ENCODE results near the gene LRFN4.
"Not testable (repeated sequence)": the region's sequence is repeated elsewhere in the genome, so short reads cannot be mapped to it uniquely, and the experiment has no call there.

Gene LRFN4

DNA sequence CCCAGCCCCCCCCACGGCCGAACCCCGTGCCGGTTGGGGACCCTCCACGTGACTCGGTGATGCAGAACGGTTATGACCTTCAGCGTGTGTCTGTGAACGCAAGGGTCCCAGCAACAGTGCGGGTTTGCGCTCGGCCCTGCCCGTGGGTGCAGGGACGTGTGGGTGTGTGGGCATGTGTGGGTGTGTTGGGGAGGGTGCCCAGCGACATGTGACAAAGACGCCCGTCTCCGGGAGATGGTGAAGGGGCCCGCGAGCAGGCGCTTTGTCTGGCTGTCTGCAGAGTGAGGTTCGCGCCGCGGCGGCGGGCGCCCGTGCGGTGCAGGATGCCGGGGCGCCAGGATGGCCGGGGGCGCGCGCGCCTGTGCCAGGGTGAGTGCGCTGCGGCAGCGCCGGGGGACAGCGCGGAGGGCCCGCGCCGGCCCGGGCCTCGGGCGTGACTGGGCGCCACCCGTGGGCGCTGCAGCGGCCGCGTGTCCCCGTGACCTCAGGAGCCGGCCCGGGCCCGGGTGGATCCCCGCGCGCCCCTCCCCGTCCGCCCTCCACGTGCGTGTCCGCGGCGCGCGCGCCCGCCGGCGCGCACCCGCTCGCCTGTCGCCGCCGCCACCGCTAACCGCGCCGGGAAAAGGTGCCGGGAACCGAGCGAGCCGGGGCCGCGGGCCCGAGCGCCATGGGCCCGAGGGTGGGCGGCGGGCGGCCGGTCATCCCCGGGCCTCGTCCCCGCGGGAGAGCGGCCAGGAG, at the start of gene LRFN4:
LRFN4 (plus strand) TSS at position 569 of the 738 bp plus-strand sequence. CDS start 681 bp downstream, outside the sequence.
- DNase-seq (ENCODE audit: low spot score): no peak

DNA sequence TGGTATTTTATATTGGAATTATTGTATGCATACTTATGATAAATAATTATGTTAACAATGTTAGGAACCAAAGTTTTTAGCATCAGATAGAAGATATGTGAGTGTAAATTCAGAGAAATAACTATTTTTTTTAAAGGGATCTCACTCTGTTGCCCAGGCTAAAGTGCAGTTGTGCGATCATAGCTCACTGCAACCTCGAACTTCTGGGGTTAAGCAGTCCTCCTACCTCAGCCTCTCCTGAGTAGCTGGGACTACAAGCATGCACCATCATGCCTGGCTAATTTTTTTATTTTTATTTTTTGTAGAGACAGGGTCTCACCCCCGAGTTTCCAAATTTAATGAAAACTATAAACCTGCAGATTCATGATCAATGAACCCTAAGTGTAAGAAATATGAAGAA, 47.3 kb upstream of the LRFN4 start:
- no peak for DNase-seq (ENCODE audit: low spot score)

DNA sequence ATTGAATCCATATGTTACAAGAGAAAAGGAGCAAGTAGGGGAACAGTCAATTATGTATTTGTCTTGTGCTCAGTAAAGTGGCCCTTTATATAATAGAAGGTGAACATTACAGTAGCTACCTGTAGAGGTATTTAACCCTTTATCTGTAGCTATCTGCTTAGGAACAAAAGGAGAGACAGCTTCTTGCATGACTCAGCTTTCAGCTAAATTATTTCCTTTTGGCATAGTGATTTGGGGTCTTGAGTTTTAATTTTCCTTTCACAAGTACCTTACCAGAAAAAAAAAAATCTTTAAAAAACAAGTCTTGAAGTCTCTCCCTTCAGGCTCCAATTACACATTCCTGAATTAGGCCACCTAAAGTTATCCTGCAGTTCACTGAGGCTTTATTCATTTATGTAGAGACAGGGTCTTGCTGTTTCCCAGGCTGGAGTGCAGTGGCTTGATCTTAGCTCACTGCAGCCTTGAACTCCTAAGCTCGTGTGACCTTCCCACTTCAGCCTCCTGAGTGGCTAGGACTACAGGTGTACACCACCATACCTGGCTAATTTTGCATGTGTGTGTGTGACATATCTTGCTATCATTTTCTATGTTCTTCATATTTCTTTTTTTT, 46.2 kb upstream of the LRFN4 start:
- no peak for DNase-seq (ENCODE audit: low spot score)

DNA sequence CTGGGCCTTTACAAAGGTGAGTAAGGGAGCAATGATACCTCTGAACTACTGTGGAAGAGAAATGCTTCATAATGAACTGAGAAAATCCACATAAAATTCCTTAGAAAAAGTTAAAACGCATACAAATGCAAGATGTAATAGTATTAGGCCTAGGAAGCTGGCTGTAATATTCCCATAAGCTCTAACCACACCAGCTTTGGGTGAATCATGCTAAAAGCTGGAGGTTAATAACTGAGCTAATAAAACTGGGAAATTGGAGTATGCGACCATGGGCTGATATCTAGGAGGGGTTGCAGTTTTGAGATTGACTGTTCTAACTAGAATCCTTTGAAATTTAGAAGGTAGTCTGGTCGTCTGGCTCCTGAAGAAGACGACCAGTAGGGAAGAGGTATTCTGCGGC, 42.2 kb upstream of the LRFN4 start:
- DNase-seq (ENCODE audit: low spot score): no peak

DNA sequence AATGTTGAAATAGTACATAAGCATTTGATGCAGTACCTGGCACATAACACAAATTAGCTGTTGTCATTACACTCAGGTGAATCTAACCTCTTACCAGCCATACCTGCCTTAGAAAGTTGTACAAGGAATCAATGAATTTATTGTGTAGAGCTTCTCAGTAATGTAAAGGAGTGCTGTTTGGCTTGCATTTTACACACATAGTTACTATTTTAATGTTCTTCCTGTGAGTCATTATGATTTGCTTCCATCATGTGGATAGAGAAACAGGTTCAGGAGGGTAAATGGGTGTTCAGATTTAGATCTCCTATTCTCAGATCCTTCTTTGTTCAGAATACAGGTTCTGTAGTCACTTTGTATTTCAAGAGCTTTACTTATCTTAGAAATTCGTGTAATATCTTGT, 41.2 kb upstream of the LRFN4 start:
- DNase-seq (ENCODE audit: low spot score): no peak

DNA sequence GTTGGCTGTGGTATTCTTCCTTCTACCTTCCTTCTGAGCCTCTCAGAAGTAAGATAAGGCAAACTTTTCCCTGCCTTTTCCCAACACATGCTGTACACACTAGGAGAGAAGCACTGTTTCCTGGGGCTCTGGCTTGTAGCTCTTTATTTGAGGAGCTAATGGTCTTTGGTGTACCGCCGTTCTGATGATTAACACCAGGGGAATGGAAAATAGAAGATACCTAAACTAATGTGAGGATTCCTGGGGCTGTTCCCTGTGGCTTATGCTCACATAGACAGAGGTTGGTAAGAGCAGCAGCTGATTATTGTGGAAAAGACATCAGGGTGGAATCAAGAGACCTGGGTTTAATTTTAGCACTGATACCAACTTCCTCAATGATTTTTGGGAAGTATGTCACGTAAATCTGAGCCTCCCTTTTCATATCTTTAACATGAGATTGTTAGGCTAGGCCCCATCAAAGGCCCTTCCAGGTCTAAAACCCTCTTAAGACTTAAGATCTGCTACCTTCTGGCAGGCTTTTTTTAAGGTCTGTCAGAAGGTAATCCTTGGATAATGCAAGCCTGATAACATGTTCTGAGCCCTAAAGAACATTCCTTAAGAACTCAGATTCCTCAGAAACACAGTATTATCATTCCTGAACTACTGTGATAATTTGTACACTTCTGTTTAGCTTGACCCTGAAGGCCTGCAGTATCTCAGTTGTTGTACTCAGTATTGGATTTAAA, 38.5 kb upstream of the LRFN4 start:
- no peak for DNase-seq (ENCODE audit: low spot score)

DNA sequence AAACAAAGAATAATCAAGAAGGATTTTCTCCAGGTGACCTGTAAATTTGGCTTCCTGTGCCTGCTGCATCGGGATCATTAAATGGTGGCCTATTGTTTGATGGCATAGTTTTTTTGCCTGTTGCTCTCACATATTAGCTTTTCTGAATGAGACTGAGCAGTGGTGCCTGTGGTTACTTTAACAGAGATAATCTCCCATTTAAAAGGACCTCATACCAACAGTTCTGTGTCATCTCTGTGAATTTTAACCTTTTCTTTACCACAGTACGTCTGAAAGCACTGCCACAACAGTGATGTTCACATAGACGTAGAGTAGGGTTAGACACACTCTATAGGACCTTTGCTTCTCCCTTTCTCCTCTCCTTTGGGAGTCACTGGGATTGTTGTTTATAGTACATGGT, 36.5 kb upstream of the LRFN4 start:
- no peak for DNase-seq (ENCODE audit: low spot score)

DNA sequence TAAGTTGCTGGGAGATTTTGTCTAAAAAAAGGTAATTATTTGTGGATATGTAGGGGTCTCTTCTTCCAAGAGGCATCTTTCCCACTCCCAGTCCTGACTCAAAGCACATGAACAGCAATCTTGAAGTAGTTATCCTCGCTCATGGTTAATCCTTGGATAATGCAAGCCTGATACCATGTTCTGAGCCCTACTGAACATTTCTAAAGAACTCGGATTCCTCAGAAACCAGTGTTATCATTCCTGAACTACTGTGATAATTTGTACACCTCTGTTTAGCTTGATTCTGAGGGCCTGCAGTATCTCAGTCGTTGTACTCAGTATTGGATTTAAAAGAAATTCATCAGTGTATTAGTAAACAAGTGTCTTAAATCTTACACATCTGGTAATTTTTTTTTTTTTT, 36.0 kb upstream of the LRFN4 start:
- DNase-seq (ENCODE audit: low spot score): no peak

DNA sequence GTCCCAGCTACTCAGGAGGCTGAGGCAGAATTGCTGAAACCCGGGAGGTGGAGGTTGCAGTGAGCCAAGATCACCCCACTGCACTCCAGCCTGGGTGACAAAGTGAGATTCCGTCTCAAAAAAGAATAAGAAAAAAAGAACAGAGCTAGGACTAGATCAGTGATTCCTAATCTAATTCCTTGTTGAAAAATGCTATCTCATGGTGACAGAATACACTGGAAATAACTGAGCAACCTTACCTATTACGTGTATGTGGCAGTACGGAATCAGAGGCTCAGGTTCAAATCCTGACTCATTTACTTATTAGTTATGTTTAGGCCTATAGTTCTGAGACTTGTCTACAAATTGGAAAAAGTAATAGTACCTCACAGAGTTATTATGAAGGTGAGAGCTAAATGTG, 33.2 kb upstream of the LRFN4 start:
- DNase-seq (ENCODE audit: low spot score): no peak

DNA sequence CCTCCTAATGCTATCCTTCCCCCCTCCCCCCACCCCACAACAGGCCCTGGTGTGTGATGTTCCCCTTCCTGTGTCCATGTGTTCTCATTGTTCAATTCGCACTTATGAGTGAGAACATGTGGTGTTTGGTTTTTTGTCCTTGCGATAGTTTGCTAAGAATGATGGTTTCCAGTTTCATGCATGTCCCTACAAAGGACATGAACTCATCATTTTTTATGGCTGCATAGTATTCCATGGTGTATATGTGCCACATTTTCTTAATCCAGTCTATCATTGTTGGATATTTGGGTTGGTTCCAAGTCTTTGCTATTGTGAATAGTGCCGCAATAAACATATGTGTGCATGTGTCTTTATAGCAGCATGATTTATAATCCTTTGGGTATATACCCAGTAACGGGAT, 32.3 kb upstream of the LRFN4 start:
- not testable (repeated sequence) for DNase-seq (ENCODE audit: low spot score)

DNA sequence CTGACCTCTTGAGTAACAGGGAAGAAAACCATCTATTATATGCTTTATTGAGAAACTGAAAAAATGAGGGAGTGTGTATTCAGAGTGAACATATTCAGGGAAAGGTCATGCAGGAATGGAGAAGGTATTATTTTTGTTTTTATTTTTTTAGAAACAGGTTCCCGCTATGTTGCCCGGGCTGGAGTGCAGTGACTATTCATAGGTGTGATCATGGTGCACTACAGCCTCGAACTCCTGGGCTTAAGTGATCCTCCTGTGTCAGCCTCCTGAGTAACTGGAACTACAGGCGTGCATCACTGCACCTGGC, 22.4 kb upstream of the LRFN4 start:
- DNase-seq (ENCODE audit: low spot score): no peak

DNA sequence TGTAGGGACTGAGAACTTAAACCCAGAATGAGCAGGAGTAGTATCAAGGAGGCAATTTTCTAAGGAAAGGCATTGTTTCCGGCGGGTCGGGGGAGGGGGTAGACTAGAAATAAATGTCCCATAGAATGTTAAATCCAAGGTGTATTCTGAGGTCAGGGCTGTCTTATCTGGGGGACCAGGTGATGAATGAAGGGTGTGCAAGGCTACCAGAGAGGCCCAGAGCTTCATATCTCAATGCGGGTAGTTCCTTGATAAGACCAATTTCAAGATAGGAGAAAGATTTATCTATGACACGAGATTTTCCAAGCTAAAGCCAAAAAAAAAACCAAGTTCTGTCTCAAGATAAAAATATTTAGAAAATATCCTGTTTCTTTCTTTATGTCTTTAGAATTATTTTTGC, 21.9 kb upstream of the LRFN4 start:
- no peak for DNase-seq (ENCODE audit: low spot score)

DNA sequence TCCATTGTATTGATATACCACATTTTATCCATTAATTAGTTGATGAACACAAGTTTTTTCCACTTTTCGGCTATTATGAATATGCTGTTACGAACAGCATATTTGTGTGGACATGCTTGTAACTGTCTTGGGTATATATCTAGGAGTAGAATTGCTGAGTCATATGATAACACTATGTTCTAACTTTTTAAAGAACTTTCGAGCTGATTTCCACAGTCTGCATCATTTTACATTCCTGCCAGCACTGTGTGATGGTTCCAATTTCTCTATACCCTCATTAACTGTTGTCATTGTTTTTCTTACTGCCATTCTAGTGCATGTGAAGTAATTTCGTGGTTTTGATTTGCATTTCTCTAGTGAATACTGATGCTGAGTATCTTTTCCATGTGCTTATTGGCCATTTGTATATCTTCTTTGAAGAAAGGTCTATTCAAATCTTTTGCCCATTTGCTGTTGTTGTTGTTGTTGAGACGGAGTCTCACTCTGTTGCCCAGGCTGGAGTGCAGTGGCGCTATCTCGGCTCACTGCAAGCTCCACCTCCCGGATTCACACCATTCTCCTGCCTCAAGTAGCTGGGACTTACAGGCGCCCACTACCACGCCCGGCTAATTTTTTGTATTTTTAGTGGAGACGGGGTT, 21.0 kb upstream of the LRFN4 start:
- DNase-seq (ENCODE audit: low spot score): no peak

DNA sequence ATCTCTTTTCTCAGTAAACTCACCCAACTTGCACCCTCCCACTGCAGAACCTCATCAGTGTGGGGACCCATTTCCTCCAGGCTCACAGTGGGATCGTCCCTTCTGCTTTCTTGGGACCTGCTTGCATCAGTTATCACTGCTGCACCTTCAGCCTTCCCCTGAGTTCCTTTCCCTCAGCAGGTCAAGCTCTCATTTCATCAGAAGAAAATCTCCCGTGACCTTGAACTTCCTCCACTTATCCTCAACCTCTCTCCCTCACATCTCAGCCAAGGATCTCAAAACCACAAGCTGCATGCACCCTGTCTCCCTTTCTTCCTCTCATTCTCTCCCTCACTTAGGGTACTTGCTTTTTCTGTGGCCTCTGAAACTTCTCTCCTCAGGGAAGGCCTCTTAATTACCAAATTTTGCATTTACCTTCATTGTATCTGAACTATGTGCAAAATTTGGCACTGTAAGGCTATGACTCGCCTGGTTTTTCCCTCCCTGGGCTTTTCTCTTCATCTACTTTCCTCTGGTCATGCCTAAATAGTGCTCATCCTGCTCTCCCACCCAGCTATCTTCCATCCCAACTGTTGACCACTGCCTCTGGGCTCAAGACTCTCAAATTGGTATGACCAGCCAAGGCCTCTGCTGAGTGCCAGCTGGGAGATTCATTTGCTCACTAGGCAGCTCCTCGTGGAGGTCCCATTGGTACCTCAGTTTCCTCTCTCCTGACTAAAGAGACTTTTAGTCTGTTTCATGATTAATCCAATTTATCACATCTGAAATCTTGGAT, 16.4 kb upstream of the LRFN4 start:
- DNase-seq (ENCODE audit: low spot score): no peak

DNA sequence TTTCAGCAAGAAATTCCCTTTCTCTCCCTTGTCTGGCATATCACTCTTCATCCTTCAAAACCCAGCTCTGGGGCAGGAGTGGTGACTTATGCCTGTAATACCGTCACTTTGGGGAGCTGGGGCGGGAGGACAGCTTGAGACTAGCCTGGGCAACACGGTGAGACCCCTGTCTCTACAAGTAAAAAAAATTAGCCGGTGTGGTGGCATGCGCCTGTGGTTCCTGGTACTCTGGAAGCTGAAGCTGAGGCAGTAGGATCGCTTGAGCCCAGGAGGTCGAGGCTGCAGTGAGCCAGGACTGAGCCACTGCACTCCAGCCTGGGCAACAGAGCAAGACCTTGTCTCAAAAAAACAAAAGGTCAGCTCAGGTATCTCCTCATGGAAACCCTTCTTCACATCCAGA, 15.0 kb upstream of the LRFN4 start:
- DNase-seq (ENCODE audit: low spot score): no peak

DNA sequence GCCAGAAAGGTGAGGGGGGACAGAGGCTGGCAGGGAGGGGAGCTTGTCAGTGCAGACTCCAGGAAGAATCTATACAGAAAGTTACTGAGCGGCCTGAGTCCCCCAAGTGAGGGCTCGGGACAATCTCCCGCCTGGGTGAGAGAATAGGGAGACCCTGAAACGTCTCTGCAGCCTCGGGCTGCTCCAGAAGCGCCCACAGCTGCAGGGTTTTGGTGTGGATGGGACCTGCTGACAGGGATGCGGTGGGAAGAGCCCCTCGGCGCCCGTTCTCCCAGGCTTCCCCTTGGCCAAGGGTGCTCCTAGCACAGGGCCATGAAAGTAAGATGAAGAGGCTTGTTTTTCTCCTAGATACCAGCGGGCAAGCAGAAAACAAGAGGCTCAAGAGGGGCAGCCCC, 14.4 kb upstream of the LRFN4 start:
- DNase-seq (ENCODE audit: low spot score): no peak

DNA sequence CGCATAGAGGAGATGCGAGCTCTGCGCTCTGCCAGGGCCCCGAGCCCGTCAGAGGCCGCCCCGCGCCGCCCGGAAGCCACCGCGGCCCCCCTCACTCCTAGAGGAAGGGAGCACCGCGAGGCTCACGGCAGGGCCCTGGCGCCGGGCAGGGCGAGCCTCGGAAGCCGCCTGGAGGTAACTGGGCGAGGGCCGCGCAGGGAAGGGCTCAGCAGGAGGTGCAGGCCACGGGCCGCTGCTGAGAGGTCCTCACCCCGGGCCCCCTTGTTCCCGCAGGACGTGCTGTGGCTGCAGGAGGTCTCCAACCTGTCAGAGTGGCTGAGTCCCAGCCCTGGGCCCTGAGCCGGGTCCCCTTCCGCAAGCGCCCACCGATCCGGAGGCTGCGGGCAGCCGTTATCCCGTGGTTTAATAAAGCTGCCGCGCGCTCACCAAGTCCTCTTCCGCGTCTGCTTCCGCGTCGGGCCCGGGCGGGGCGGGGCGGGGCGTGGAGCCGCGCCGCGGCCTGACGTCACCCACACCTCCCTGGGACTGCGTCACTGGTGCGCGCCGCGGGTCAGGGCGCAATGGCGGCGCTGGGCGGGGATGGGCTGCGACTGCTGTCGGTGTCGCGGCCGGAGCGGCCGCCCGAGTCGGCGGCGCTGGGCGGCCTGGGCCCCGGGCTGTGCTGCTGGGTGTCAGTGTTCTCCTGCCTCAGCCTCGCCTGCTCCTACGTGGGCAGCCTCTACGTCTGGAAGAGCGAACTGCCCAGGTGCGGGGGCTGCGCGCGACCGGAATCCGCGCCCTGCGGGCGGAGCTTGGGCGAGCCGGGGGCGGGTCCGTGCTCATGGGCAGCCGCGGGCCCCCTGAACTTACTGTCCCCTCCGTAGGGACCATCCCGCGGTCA, 13.7 kb upstream of the LRFN4 start, which contains the start of gene RCE1:
RCE1 (plus strand) TSS at position 546 of the 880 bp plus-strand sequence; CDS start at position 561, 15 bp downstream.
- DNase-seq (ENCODE audit: low spot score): peak; percentile 89

DNA sequence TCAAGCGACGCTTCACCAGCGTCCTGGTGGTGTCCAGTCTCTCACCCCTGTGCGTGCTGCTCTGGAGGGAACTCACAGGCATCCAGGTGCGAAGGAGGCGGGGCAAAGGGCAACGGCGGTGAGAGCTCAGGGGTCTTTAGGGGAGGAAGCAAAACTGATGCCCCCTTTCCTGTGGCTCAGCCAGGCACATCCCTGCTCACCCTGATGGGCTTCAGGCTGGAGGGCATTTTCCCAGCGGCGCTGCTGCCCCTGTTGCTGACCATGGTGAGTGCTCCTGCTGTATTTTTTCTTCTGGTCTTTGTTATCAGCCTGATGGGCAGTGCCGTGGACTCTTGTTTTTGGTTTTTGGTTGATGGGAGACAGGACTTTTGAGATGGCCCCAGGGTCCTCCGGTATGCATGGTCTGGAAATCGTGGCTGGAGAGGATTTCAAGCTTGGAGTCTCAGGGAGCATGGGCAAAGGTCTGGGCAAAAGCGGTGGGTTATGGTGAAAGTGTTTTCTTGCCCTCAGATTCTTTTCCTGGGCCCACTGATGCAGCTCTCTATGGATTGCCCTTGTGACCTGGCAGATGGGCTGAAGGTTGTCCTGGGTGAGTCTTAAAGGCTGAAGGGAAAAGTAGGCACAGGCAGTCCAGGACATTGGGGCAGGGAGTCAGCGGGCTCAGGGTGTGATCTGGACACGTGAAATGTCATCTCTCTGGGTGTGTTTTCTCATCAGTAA, 12.9 kb upstream of the LRFN4 start:
- DNase-seq (ENCODE audit: low spot score): no peak

DNA sequence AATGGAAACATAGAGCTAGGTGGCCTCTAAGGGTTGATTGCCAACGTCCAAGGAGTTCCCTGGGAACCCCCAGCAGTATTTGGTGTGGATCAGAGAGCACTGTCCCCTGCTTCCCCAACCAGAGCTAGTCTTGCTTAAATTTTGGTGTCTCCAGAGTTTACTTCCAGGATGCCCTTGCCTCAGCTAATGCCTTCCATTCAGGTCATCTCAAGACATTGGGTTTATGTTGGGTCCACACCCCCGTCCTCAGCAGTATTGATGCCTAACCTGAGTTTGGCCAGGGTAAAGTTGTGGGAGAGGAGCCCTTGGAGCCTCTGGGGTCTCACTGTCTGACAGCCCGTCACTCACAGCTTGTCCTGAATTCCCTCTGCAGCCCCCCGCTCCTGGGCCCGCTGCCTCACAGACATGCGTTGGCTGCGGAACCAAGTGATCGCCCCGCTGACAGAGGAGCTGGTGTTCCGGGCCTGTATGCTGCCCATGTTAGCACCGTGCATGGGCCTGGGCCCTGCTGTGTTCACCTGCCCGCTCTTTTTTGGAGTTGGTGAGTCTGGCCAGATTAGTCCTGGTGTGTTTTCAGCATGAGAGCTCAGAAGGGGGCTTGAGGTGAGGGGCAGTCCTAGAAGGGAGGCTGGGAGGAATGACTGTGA, 12.2 kb upstream of the LRFN4 start:
- no peak for DNase-seq (ENCODE audit: low spot score)

All from CD4-positive, alpha-beta T cell treated with Interleukin-6 at 100 ng/mL for 8 hours (primary cell).